Fibroblast of skin of right quadriceps (primary cell): Measurements from ENCODE around the gene UBE2L5.
"Not testable (repeated sequence)": the region's sequence is repeated elsewhere in the genome, so short reads cannot be mapped to it uniquely, and the experiment has no call there.

ENCODE experiments used
- DNase-seq: peaks from one replicate; pipeline ENCODE4 v3.0.0-alpha.2; 2013

The UBE2L5 gene

DNA sequence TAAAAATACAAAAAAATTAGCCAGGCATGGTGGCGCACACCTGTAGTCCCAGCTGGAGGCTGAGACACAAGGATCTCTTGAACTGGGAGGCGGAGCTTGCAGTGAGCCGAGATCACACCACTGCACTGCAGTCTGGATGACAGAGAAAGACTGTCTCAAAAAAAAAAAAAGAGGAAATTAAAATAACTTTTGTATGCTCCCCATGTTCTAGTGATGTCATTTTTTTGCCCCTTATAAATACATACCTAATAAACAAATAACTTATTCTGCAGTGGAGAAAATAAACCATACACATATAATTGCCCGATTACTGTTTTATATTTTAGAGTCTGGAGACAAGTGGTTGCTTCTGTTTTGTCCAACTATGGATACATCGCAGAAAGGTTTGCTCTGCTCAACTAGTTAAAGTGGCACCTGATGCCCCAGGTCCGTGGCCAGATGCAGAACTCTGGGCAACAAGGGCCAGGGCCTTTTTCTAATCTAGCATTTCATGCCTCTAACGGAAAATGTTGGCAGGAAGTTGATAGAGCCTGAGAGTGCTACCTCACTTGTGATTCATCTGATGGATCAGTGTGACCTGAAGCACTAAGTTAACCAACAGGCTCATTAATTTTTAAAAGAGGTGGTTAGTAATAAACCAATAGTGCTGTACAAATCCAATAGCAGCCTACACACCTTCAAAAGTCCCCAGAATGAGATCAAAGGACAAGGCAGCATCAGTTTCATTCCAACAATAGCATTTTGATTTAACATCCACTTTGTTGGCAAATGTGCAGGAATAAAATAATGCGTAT, 18.8 kb downstream of the UBE2L5 start:
- no peak for DNase-seq

- no peak for DNase-seq
These were observed 20.6 kb downstream of the UBE2L5 start for GRCh38 chr13:30442926-30443325.

- DNase-seq: not testable (repeated sequence)
These were observed 21.2 kb downstream of the UBE2L5 start for GRCh38 chr13:30443491-30443890.

DNA sequence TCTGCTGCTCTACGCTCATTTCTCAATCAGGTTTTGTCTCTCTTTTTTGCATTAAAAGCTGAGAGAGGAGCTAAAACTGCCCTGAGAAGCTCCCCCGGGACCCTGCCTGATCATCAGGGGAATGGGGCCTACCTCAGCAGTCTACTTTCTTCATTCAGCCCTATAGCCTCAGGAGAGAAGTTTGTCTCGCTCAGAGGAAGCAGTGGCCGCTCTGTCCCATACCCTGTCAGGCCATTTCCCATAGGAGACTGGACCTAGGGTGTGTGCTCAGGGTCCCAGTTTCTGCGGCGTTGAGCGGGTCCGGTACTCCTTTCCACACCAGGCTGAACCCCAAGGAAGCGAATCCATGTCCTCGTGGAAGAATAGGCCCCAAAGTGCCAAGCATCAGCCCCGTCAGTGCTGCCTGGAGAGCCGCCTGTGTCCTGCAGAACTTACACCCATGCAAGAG, 21.7 kb downstream of the UBE2L5 start:
- no peak for DNase-seq

DNA sequence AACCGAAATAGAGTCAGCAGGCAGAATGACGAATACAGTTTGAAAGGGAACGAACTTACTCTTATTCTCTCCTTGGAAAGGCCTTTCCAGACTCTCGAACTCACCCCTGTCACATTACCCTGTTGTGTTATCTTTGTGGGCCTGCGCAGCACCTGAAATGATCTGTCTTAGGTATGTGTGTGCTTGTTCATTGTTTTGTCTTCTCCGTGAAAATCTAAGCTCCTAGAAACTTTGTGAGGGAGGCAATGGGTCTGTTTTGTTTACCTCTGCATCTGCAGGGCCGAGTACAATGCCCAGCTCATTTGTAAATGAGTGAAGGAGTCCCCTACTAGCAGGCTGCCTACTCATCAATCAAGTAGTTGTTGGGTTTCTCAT, 23.8 kb downstream of the UBE2L5 start:
- no peak for DNase-seq

GRCh38 chr13:30448441-30448840, 26.1 kb downstream of the UBE2L5 start:
- DNase-seq: no peak

DNA sequence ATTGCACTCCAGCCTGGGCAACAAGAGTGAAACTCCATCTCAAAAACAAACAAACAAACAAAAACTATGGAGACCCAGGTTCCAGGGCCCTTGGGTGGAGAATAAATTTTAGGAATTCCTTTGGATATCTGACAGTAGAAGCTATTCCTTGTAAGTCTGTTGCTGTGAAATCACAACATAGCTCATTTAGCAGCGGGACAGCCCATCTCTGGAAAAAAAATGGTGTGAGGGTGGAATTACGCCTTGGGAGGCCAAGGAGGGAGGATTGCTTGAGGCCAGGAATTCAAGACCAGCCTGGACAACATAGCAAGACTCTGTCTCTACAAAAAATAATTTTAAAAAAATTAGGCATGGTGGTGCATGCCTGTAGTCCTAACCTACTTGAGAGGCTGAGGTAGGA, 27.8 kb downstream of the UBE2L5 start:
- DNase-seq: no peak

- not testable (repeated sequence) for DNase-seq
These were observed 29.2 kb downstream of the UBE2L5 start for GRCh38 chr13:30451476-30451875.

GRCh38 chr13:30453727-30454126, 31.4 kb downstream of the UBE2L5 start:
- DNase-seq: no peak

DNA sequence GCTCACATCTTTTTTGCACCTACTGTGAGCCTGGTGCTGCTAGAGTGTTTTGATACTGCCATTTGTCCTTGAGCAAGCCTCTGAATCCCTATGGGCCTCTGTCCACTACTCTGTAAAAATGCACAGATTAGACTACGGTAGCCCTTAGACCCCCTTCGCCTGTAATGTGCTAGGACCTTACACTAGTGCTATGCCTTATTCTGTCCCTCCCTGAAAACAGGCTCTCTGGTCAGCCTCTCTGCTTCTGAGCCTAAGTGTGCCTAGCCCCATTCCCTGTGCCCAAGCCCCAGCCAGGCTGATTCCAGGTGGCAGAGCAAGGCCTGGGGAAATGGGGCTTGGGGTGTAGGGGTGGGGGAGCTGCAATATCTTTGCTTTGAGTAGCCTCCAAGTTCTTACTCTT, 32.7 kb downstream of the UBE2L5 start:
- DNase-seq: no peak

- DNase-seq: no peak
These were observed 34.0 kb downstream of the UBE2L5 start for GRCh38 chr13:30456290-30456689.

- DNase-seq: no peak
These were observed 35.1 kb downstream of the UBE2L5 start for GRCh38 chr13:30457306-30457891.

GRCh38 chr13:30461279-30462066, 39.2 kb downstream of the UBE2L5 start:
- DNase-seq: peak; percentile 46

- DNase-seq: peak; percentile 65
These were observed 41.6 kb downstream of the UBE2L5 start for GRCh38 chr13:30463787-30464495.

GRCh38 chr13:30464496-30465342, 42.4 kb downstream of the UBE2L5 start:
- DNase-seq: peak; percentile 90

- no peak for DNase-seq
These were observed 43.0 kb downstream of the UBE2L5 start for GRCh38 chr13:30465343-30465592.

- peak; percentile 100 for DNase-seq
These were observed 43.5 kb downstream of the UBE2L5 start, which contains the start of gene HMGB1 for GRCh38 chr13:30465593-30466357. Gene HMGB1 (minus strand): TSS chr13:30465936. CDS start chr13:30463680, 2,256 bp downstream.

- peak; percentile 53 for DNase-seq
These were observed 44.0 kb downstream of the UBE2L5 start for GRCh38 chr13:30466358-30466714.

- DNase-seq: peak; percentile 24
These were observed 44.6 kb downstream of the UBE2L5 start for GRCh38 chr13:30466841-30467252.

DNA sequence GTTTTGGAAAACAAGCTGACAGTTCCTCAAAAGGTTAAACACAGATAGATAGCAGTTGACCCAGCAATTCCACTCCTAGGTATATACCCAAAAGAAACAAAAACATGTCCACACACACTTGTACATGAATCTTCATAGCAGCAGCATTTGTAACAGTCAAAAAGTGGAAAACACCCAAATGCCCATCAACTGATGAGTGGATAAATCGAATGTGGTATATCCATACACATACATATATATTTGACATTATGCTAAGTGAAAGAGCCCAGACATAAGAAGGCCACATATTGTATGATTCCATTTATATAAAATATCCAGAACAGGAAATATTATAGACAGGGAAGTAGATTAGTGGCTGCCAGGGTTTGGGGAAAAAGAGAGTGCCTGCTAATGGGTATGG, 51.4 kb downstream of the UBE2L5 start:
- no peak for DNase-seq

- DNase-seq: no peak
These were observed 55.3 kb downstream of the UBE2L5 start for GRCh38 chr13:30477346-30478195.
